SU-DHL-6 (cell line): Measurements from ENCODE around the gene GSK3B.

Experiments
- H2AFZ ChIP-seq: fragments of 200-600 bp; sonication (generic); 2 replicates; pipeline ENCODE4 v1.6.1; 2014; ENCODE audit warnings: low read depth, mild to moderate bottlenecking, moderate library complexity, mixed read lengths, antibody characterized with exemption, low read length; ENCODE audit not compliant: severe bottlenecking
- H3F3A ChIP-seq: fragments of 200-600 bp; shearing (Covaris generic); 2 replicates; pipeline ENCODE4 v1.6.0; 2016; ENCODE audit warnings: antibody characterized with exemption, mild to moderate bottlenecking; ENCODE audit not compliant: insufficient read depth
- H3K27ac ChIP-seq: fragments of 200-600 bp; sonication (generic); 2 replicates; pipeline ENCODE4 v1.5.1; 2016; ENCODE audit warnings: low read depth, mild to moderate bottlenecking, low read length, moderate library complexity, mixed read lengths
- H3K27me3 ChIP-seq: fragments of 200-600 bp; sonication (generic), shearing (Covaris generic); 2 replicates; pipeline ENCODE4 v1.6.0; 2014; ENCODE audit warnings: mild to moderate bottlenecking, low read length
- H3K36me3 ChIP-seq: fragments of 200-600 bp; sonication (generic); 2 replicates; pipeline ENCODE4 v1.6.1; 2014; ENCODE audit warnings: mild to moderate bottlenecking, low read length, mixed read lengths
- H3K4me2 ChIP-seq: fragments of 300-600, 200-600 bp; shearing (Covaris generic), sonication (generic); 2 replicates; pipeline ENCODE4 v1.6.0; 2014; ENCODE audit warnings: low read length, low read depth, mild to moderate bottlenecking; ENCODE audit not compliant: poor library complexity, severe bottlenecking
- H3K4me3 ChIP-seq: fragments of 200-600 bp; sonication (generic); 2 replicates; pipeline ENCODE4 v1.5.1; 2014; ENCODE audit warnings: antibody characterized with exemption, low read length, mild to moderate bottlenecking, mixed read lengths; ENCODE audit not compliant: insufficient read depth, poor library complexity, severe bottlenecking
- H3K79me2 ChIP-seq: fragments of 200-600 bp; sonication (generic); 2 replicates; pipeline ENCODE4 v1.6.1; 2014; ENCODE audit warnings: mild to moderate bottlenecking, low read length, moderate library complexity; ENCODE audit not compliant: insufficient read depth
- H3K9ac ChIP-seq: fragments of 200-600 bp; sonication (generic); 2 replicates; pipeline ENCODE4 v1.7.0; 2014; ENCODE audit warnings: mild to moderate bottlenecking, low read length
- H3K9me2 ChIP-seq: fragments of 200-600 bp; sonication (generic); replicated peaks from 2 replicates; pipeline ENCODE4 v1.6.1; 2014; ENCODE audit warnings: low read length; ENCODE audit not compliant: insufficient read depth
- H3K9me3 ChIP-seq: fragments of 200-600 bp; sonication (generic); 2 replicates; pipeline ENCODE4 v1.6.1; 2014; ENCODE audit warnings: low read length, mixed read lengths; ENCODE audit not compliant: insufficient read depth
- H4K20me1 ChIP-seq: fragments of 200-600 bp; sonication (generic); 2 replicates; pipeline ENCODE4 v1.6.1; 2014; ENCODE audit warnings: low read depth, mild to moderate bottlenecking, antibody characterized with exemption, low read length, moderate library complexity, mixed read lengths
- EZH2phosphoT487 ChIP-seq: fragments of 200-600 bp; sonication (generic), shearing (Covaris generic); conservative IDR thresholded peaks from 2 replicates; pipeline ENCODE4 v1.6.1; 2018; ENCODE audit warnings: mild to moderate bottlenecking, antibody characterized with exemption, low read length, moderate library complexity, mixed read lengths
- TF ChIP-seq, protein P1 (sequence below): fragments of 200-600 bp; sonication (generic); IDR thresholded peaks from one replicate; pipeline ENCODE4 v1.5.1; 2017; ENCODE audit warnings: antibody characterized with exemption, mild to moderate bottlenecking, low read length, moderate library complexity; ENCODE audit not compliant: insufficient read depth, poor library complexity, severe bottlenecking

The GSK3B gene

DNA sequence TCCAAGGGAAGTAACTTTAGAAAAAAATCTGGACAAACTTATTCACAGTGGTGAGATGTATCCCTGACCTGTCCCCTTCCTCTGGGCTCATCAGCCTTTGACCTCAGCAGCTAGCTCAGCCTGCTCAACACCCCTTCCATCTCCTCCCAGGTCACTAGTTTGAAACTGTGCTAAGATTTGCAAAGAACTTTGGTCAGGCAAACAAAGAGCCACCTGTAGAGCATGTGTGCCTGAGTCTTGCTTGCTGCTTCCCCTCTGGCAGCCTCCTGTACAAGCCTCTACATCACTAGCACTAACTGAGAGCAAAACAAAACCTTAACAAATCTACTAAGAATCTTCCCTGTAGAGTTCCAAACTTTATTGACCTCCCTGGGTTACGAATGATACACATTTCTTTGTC lies 268.4 kb downstream of the GSK3B start:
- no peaks in the 10 kb centered on the region for H4K20me1 ChIP-seq
- no peaks in the 10 kb centered on the region for H3K79me2 ChIP-seq
- no peaks in the 10 kb centered on the region for H3K36me3 ChIP-seq
- H3K4me2 ChIP-seq: no peak overlapping the region
- H3K4me3 ChIP-seq: no peak overlapping the region
- H3K27ac ChIP-seq: no peak overlapping the region
- no peak overlapping the region for H3K9ac ChIP-seq
- 0 out of 2 replicates have a peak, but pooled peaks cover 3% of the 10 kb centered on the region for H3F3A ChIP-seq
- no peaks in the 10 kb centered on the region for H3K9me2 ChIP-seq
- TF ChIP-seq, protein P1, sequence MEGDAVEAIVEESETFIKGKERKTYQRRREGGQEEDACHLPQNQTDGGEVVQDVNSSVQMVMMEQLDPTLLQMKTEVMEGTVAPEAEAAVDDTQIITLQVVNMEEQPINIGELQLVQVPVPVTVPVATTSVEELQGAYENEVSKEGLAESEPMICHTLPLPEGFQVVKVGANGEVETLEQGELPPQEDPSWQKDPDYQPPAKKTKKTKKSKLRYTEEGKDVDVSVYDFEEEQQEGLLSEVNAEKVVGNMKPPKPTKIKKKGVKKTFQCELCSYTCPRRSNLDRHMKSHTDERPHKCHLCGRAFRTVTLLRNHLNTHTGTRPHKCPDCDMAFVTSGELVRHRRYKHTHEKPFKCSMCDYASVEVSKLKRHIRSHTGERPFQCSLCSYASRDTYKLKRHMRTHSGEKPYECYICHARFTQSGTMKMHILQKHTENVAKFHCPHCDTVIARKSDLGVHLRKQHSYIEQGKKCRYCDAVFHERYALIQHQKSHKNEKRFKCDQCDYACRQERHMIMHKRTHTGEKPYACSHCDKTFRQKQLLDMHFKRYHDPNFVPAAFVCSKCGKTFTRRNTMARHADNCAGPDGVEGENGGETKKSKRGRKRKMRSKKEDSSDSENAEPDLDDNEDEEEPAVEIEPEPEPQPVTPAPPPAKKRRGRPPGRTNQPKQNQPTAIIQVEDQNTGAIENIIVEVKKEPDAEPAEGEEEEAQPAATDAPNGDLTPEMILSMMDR: no peak
- TF ChIP-seq EZH2phosphoT487: no peak
- H2AFZ ChIP-seq: no peak overlapping the region
- no peaks in the 10 kb centered on the region for H3K9me3 ChIP-seq
- H3K27me3 ChIP-seq: no peaks in the 10 kb centered on the region

GRCh38 chr3:119819806-119820205 lies 274.4 kb downstream of the GSK3B start:
- Histone ChIP-seq H3K36me3 (no peaks in the 10 kb centered on the region), H3K9me3 (no peaks in the 10 kb centered on the region), H3K9ac (no peak overlapping the region), H2AFZ (no peak overlapping the region), H3F3A (peaks cover 3% of the 10 kb centered on the region; the same call in 1 of the 2 replicates), H4K20me1 (no peaks in the 10 kb centered on the region), H3K27me3 (no peaks in the 10 kb centered on the region), H3K79me2 (no peaks in the 10 kb centered on the region), H3K27ac (no peak overlapping the region), H3K4me3 (no peak overlapping the region), H3K4me2 (no peak overlapping the region), H3K9me2 (no peaks in the 10 kb centered on the region)
- TF ChIP-seq EZH2phosphoT487: no peak
- TF ChIP-seq, protein P1: no peak

GRCh38 chr3:119818937-119819336 lies 275.3 kb downstream of the GSK3B start:
- H3K9ac ChIP-seq: no peak overlapping the region
- no peaks in the 10 kb centered on the region for H3K9me3 ChIP-seq
- H3F3A ChIP-seq: peaks cover 3% of the 10 kb centered on the region; the same call in 1 of the 2 replicates
- H2AFZ ChIP-seq: no peak overlapping the region
- H3K27ac ChIP-seq: no peak overlapping the region
- no peaks in the 10 kb centered on the region for H4K20me1 ChIP-seq
- no peaks in the 10 kb centered on the region for H3K9me2 ChIP-seq
- no peaks in the 10 kb centered on the region for H3K36me3 ChIP-seq
- no peak overlapping the region for H3K4me2 ChIP-seq
- no peaks in the 10 kb centered on the region for H3K79me2 ChIP-seq
- TF ChIP-seq EZH2phosphoT487: no peak
- TF ChIP-seq, protein P1: no peak
- H3K27me3 ChIP-seq: no peaks in the 10 kb centered on the region
- H3K4me3 ChIP-seq: no peak overlapping the region
